ENCODE results near the gene SEMA4G.

DNA sequence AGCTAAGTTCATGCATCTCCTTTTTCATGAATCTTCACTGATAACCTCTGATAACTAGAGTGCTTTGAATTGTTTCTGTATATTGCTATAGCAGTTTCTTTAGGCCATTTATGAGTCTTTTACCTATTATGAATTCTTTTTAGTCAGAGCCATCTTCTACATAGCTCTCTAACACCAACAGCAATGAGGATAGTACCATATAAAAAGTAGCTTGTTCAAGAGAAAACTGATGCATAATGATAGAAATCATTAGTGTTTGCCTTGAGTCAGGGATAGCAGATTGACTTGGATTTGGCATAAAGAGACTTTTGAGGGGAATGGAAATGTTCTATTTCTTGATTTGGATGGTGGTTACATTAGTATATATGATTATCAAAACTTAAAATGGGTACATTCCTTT, 25.8 kb upstream of the SEMA4G start:
- no peak for TF ChIP-seq YY1 (IDR thresholded peaks at IDR 0.05; ENCODE audit: insufficient read depth, insufficient read length)
- no peak for TF ChIP-seq SUZ12 (IDR thresholded peaks at IDR 0.05; ENCODE audit: extremely low read depth, insufficient read depth, insufficient read length)

All from NT2/D1 (cell line).